Measurements from ENCODE around the gene GTPBP8. TPM values are rescaled to one million over a fixed set of nuclear protein-coding genes. Genes with fewer than 3 reads are reported as not detected.

GTPBP8 gene
- total and polyA plus RNA-seq, 2 of the 8 experiments (the other 6 are each of a cell fraction or from before 2014, with no cell fraction given), result 25.8 to 27.6 TPM

- no peak overlapping the region for H2BK20ac ChIP-seq (ENCODE audit: low read length)
- H3K4me3 ChIP-seq (ENCODE audit: extremely low read depth in 1 of 4, insufficient read depth in 2 of 4, low read depth in 3 of 4, low read length in 4 of 4), result no peak overlapping the region
- no peak overlapping the region for H4K8ac ChIP-seq (ENCODE audit: extremely low read depth, insufficient read depth, low read length)
- H3K9ac ChIP-seq (replicated peaks in 1 of 4; ENCODE audit: extremely low read depth in 1 of 4, low read depth in 3 of 4, low read length in 3 of 4), result no peak overlapping the region
- 90% methylated on average over 4 of the region's 4 CpGs; no CpG with 5 or more reads in 1 of the 2 experiments for whole genome bisulfite sequencing, 2 experiments (ENCODE audit: extremely low coverage in 1 of 2, insufficient coverage in 1 of 2, insufficient read length in 1 of 2, insufficient replicate concordance in 2 of 2, low coverage in 1 of 2, low lambda C conversion rate in 2 of 2, missing lambda C conversion rate in 1 of 2)
- no peaks in the 10 kb centered on the region for H3K27me3 ChIP-seq (replicated peaks in 1 of 4; ENCODE audit: control insufficient read depth in 3 of 4, extremely low read depth in 1 of 4, insufficient read depth in 3 of 4, low read length in 3 of 4)
- DNase-seq (ENCODE audit: low read depth in 1 of 2, low spot score in 2 of 2) (no peak), FAIRE-seq (no peak)
- H3K79me2 ChIP-seq (ENCODE audit: control insufficient read depth in 1 of 2, insufficient read depth in 2 of 2, low read length in 2 of 2), result no peaks in the 10 kb centered on the region
- no peaks in the 10 kb centered on the region; the same call in 1 of the 2 replicates for H3K79me1 ChIP-seq (ENCODE audit: low read depth, low read length)
- no peak overlapping the region for H3K18ac ChIP-seq (ENCODE audit: extremely low read depth, low read length)
- H2BK15ac ChIP-seq (ENCODE audit: low read length), result no peak overlapping the region
- no peak overlapping the region for H2BK5ac ChIP-seq (ENCODE audit: low read depth, low read length)
- H2BK12ac ChIP-seq (ENCODE audit: low read depth, low read length), result no peak overlapping the region
- no peak overlapping the region for H4K5ac ChIP-seq (ENCODE audit: insufficient read length, low read depth, low read length)
- H3K9me3 ChIP-seq (ENCODE audit: insufficient read depth in 2 of 2, low read depth in 1 of 2, low read length in 1 of 2), result no peaks in the 10 kb centered on the region
- H3K14ac ChIP-seq (ENCODE audit: insufficient read length), result no peak overlapping the region
- no peaks in the 10 kb centered on the region for H3K23me2 ChIP-seq (ENCODE audit: low read depth, low read length)
- H3K4ac ChIP-seq (replicated peaks; ENCODE audit: insufficient read length, low read depth, low read length), result no peak overlapping the region
- H2AFZ ChIP-seq (ENCODE audit: low read length), result no peak overlapping the region
- H3K23ac ChIP-seq (ENCODE audit: insufficient read length), result no peak overlapping the region
- H3K4me2 ChIP-seq (ENCODE audit: insufficient read depth in 1 of 2, low read depth in 2 of 2, low read length in 2 of 2), result no peak overlapping the region
- ChIA-PET POLR2A (ENCODE audit: partially characterized antibody) (interaction anchor here (0.6 to 2.4 kb wide), 4 partner anchors 9 to 259 kb away, joined by 3 to 18 read pairs (median 6); partner anchors contain the start of gene GTPBP8), CTCF (ENCODE audit: partially characterized antibody) (interaction anchor here (0.8 to 1.3 kb wide), 2 partner anchors 8 to 266 kb away, joined by 3 read pairs; no protein-coding TSS in a partner anchor)
- peaks cover 7 to 56% (median 29%) of the 10 kb centered on the region in 4 experiments for H3K36me3 ChIP-seq (ENCODE audit: control insufficient read depth in 2 of 4, insufficient read depth in 4 of 4, low read length in 3 of 4)
- peaks cover 0 to 7% (median 0%) of the 10 kb centered on the region in 4 experiments; a peak in 1 of 7 replicates for H3K4me1 ChIP-seq (replicated peaks in 1 of 4; ENCODE audit: control insufficient read depth in 3 of 4, insufficient read depth in 4 of 4, low read length in 3 of 4)
- no peak overlapping the region for H2AK5ac ChIP-seq (ENCODE audit: low read depth, low read length)
- no peak overlapping the region for H3K27ac ChIP-seq (ENCODE audit: low read depth, low read length)
- H2BK120ac ChIP-seq (replicated peaks; ENCODE audit: low read depth, low read length), result no peak overlapping the region
- H4K91ac ChIP-seq (replicated peaks; ENCODE audit: insufficient read length, low read length), result no peak overlapping the region
- H3K56ac ChIP-seq (replicated peaks; ENCODE audit: insufficient read length, low read depth, low read length), result no peak overlapping the region
- H4K20me1 ChIP-seq (replicated peaks in 1 of 2; ENCODE audit: control insufficient read depth in 1 of 2, insufficient read depth in 2 of 2, low read length in 2 of 2), result peaks cover 0 to 4% of the 10 kb centered on the region in 2 experiments
- TF ChIP-seq KDM5A (IDR thresholded peaks at IDR 0.05; ENCODE audit: low read length) (no peak), GTF2F1 (IDR thresholded peaks at IDR 0.05; ENCODE audit: borderline replicate concordance, low read depth, low read length) (no peak), HDAC2 (IDR thresholded peaks at IDR 0.05; ENCODE audit: borderline replicate concordance in 1 of 2, low read depth in 2 of 2, low read length in 2 of 2) (no peak), BRCA1 (IDR thresholded peaks at IDR 0.05; ENCODE audit: low read depth, low read length) (no peak), YY1 (IDR thresholded peaks at IDR 0.05; ENCODE audit: low read depth, low read length) (no peak), CEBPB (IDR thresholded peaks at IDR 0.05; ENCODE audit: low read depth, low read length) (no peak), SRF (IDR thresholded peaks at IDR 0.05; ENCODE audit: low read depth, low read length) (no peak), SIX5 (IDR thresholded peaks at IDR 0.05; ENCODE audit: low read depth, low read length) (no peak), NANOG (IDR thresholded peaks at IDR 0.05; ENCODE audit: insufficient read depth, low read depth, low read length, poor library complexity, severe bottlenecking) (no peak), EP300 (IDR thresholded peaks at IDR 0.05; ENCODE audit: borderline replicate concordance in 1 of 2, low read depth in 2 of 2, low read length in 2 of 2) (no peak), RFX5 (IDR thresholded peaks at IDR 0.05; ENCODE audit: borderline replicate concordance, low read depth, low read length) (no peak)
Measured at GRCh38 chr3:113000691-113001090, 9.9 kb downstream of the GTPBP8 start.
